NCI-H526 (cell line): Measurements from ENCODE around the gene CMIP.
A peak's percentile ranks its signal among the peaks of the same experiment; 100 is the strongest.

Source experiments
- DNase-seq, 2 experiments: peaks; one replicate each; lab custom pipeline; 2025; lab: John Stamatoyannopoulos, UW

The CMIP gene

GRCh38 chr16:81480606-81481206, 36.1 kb downstream of the CMIP start:
- peak in 1 of 2 experiments; percentile 7 for DNase-seq

GRCh38 chr16:81481207-81481821, 36.7 kb downstream of the CMIP start:
- peak in 1 of 2 experiments; percentile 38 for DNase-seq

- DNase-seq = no peak
These were observed 37.9 kb downstream of the CMIP start for GRCh38 chr16:81482329-81483063.

- no peak for DNase-seq
These were observed 38.7 kb downstream of the CMIP start for GRCh38 chr16:81483064-81483969.

- no peak for DNase-seq
These were observed 39.5 kb downstream of the CMIP start for GRCh38 chr16:81483970-81484595.

GRCh38 chr16:81484908-81485624, 40.5 kb downstream of the CMIP start:
- DNase-seq = peak in 1 of 2 experiments; percentile 32

GRCh38 chr16:81485824-81486539, 41.4 kb downstream of the CMIP start:
- no peak for DNase-seq

- DNase-seq = no peak
These were observed 42.0 kb downstream of the CMIP start for GRCh38 chr16:81486540-81487061.

GRCh38 chr16:81487301-81487720, 42.7 kb downstream of the CMIP start:
- DNase-seq = no peak

GRCh38 chr16:81488687-81489411, 44.2 kb downstream of the CMIP start:
- no peak for DNase-seq

GRCh38 chr16:81489547-81490267, 45.1 kb downstream of the CMIP start:
- no peak for DNase-seq

GRCh38 chr16:81491541-81492188, 47.1 kb downstream of the CMIP start:
- no peak for DNase-seq

- no peak for DNase-seq
These were observed 47.7 kb downstream of the CMIP start for GRCh38 chr16:81492311-81492761.

- no peak for DNase-seq
These were observed 48.6 kb downstream of the CMIP start for GRCh38 chr16:81492965-81493754.

- DNase-seq = peak in 1 of 2 experiments; percentile 21
These were observed 49.3 kb downstream of the CMIP start for GRCh38 chr16:81493755-81494433.

- no peak for DNase-seq
These were observed 49.8 kb downstream of the CMIP start for GRCh38 chr16:81494434-81494806.

GRCh38 chr16:81494888-81495287, 50.3 kb downstream of the CMIP start:
- no peak for DNase-seq
